HL-60 (cell line): ENCODE measurements around the gene SLC9C2.

Experiments
- CTCF ChIP-seq: IDR thresholded peaks from one replicate; pipeline ENCODE4 v1.5.1; 2011; ENCODE audit warnings: low read length, control low read depth, inconsistent platforms; ENCODE audit not compliant: insufficient read depth
- SPI1 ChIP-seq: IDR thresholded peaks from 2 replicates; pipeline ENCODE4 v1.6.1; 2012; ENCODE audit warnings: low read depth, mild to moderate bottlenecking, borderline replicate concordance
- TF ChIP-seq, protein P1 (sequence below): IDR thresholded peaks from 2 replicates; pipeline ENCODE4 v1.6.1; 2012; ENCODE audit warnings: low read depth; ENCODE audit not compliant: insufficient replicate concordance

DNA sequence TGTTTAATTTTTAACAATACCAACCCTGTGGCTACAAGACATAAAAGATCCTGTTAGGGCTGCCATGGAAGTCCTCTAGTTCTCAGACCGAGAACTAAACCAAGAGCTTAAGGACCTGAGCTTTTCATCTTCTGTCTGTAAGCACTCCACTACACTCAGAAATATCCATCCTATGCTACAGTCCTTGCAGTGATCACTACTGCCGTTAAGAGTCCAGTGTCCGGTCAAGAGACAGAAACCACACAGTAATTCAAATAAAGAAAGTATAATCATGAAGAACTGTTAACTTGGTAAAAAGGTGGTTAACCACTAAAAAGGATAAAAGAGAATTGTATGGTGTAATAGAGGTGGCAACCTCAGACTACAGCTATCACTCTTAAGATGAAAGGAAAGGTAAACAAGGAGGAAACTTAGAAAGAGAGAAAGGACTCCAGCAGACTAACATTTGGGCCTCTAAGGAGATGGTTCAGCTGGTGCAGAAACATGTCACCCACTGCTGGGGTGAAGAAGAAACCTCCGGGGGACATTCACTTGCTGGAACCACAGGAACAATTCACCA, 147.8 kb downstream of the SLC9C2 start:
- TF ChIP-seq SPI1 (no peak), CTCF (no peak)
- TF ChIP-seq, protein P1, sequence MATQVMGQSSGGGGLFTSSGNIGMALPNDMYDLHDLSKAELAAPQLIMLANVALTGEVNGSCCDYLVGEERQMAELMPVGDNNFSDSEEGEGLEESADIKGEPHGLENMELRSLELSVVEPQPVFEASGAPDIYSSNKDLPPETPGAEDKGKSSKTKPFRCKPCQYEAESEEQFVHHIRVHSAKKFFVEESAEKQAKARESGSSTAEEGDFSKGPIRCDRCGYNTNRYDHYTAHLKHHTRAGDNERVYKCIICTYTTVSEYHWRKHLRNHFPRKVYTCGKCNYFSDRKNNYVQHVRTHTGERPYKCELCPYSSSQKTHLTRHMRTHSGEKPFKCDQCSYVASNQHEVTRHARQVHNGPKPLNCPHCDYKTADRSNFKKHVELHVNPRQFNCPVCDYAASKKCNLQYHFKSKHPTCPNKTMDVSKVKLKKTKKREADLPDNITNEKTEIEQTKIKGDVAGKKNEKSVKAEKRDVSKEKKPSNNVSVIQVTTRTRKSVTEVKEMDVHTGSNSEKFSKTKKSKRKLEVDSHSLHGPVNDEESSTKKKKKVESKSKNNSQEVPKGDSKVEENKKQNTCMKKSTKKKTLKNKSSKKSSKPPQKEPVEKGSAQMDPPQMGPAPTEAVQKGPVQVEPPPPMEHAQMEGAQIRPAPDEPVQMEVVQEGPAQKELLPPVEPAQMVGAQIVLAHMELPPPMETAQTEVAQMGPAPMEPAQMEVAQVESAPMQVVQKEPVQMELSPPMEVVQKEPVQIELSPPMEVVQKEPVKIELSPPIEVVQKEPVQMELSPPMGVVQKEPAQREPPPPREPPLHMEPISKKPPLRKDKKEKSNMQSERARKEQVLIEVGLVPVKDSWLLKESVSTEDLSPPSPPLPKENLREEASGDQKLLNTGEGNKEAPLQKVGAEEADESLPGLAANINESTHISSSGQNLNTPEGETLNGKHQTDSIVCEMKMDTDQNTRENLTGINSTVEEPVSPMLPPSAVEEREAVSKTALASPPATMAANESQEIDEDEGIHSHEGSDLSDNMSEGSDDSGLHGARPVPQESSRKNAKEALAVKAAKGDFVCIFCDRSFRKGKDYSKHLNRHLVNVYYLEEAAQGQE = no peak
